Central memory CD8-positive, alpha-beta T cell (primary cell): ENCODE results near the gene COL8A1.
A peak's percentile ranks its signal among the peaks of the same experiment; 100 is the strongest.

Experiments used
- ATAC-seq: fragments of 150-1000 bp; cut with Tn5 transposase; replicated peaks from 2 replicates; pipeline ENCODE4 v1.10.0; 2022; ENCODE audit warnings: mild to moderate bottlenecking, moderate FRiP score, moderate number of reproducible peaks; ENCODE audit not compliant: poor library complexity, severe bottlenecking; ENCODE audit errors: extremely low read depth
- DNase-seq, 2 donors: peaks; one replicate each; pipeline ENCODE4 v3.0.0; 2021; ENCODE audit warnings: low spot score in 2 of 2
- H3K27ac Mint-ChIP-seq: one replicate; pipeline ENCODE4 v1.8.0; 2022; ENCODE audit warnings: low read depth, mild to moderate bottlenecking, moderate library complexity, mixed read lengths
- H3K27me3 Mint-ChIP-seq: one replicate; pipeline ENCODE4 v1.8.0; 2022; ENCODE audit warnings: mixed read lengths
- H3K36me3 Mint-ChIP-seq: one replicate; pipeline ENCODE4 v1.8.0; 2022; ENCODE audit warnings: mild to moderate bottlenecking, moderate library complexity, mixed read lengths; ENCODE audit not compliant: insufficient read depth
- H3K4me1 Mint-ChIP-seq: one replicate; pipeline ENCODE4 v1.8.0; 2022; ENCODE audit warnings: mixed read lengths
- H3K4me3 Mint-ChIP-seq: one replicate; pipeline ENCODE4 v1.8.0; 2022; ENCODE audit warnings: mild to moderate bottlenecking, moderate library complexity, mixed read lengths
- H3K9me3 Mint-ChIP-seq: one replicate; pipeline ENCODE4 v1.8.0; 2022; ENCODE audit warnings: mixed read lengths

The COL8A1 gene

DNA sequence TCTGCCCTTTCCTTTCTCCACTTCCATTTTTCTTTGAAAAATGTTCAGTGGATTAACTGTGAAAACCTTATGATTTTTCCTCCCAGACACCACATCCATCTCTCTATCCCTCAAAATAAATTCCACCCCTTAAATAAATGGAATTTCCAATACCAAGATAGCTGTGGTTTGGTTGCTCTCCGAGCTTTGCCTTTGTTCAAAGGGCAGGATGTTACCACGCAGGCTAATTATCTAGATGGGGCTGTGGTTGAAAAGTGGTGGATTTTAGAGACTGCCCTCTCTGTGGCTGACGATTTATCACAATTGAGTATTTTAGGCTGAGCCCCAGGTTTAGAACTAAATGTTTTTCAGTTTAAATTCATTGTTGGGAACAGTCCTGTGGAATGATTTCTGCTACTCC is 142.4 kb downstream of the COL8A1 start:
- H3K9me3 Mint-ChIP-seq = no peaks in the 10 kb centered on the region
- H3K4me3 Mint-ChIP-seq = no peak overlapping the region
- peaks cover 1% of the 10 kb centered on the region for H3K36me3 Mint-ChIP-seq
- no peak overlapping the region for H3K27ac Mint-ChIP-seq
- DNase-seq (no peak), ATAC-seq (no peak)
- peaks cover 7% of the 10 kb centered on the region for H3K4me1 Mint-ChIP-seq
- peaks cover 62% of the 10 kb centered on the region for H3K27me3 Mint-ChIP-seq

DNA sequence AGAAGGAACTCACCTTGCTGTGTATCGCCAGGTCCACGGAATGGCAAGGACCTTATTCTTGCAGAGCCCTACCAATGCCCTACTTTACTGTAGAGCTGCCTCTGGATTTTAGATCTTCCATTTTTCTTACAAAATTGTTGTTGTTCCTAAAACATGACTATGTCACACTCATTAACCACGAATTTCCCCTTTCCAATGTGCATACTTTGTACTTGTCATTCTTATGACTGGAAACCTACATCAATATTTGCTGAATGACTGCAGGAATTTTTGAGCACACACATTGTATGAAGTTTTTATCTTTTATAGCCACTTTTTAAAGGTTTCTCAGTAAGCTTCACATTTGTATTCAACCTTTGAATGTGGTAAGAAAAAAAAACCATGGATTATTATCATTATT is 143.4 kb downstream of the COL8A1 start:
- DNase-seq = no peak
- Mint-ChIP-seq H3K27ac (no peak overlapping the region), H3K36me3 (peaks cover 1% of the 10 kb centered on the region), H3K4me3 (no peak overlapping the region), H3K4me1 (no peaks in the 10 kb centered on the region), H3K27me3 (peaks cover 52% of the 10 kb centered on the region), H3K9me3 (no peaks in the 10 kb centered on the region)
- no peak for ATAC-seq

DNA sequence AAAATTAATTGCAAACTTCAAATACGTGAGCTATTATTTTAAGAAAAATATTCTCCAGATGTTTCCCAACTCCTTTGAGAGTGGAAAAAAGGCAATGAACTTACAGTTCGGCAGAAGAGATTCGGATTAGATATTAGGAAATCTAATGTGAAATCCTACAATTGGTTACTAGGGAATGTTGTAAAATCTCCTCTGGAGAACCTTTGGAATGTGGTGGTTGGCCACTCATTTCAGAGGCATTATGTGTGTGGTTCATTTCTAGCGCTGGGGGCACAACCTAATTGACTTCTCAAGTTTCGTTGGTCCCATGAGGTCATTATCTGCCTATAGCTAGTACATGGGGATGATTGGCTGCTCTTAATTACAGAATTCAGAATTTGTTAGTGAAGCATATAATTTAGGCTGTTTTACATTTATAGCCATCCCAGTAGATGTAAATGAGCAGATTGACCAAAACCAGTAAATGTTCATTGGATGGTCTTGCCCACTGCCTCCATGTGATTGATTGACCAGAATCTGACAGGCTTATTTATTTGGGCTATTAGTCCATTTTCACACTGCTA is 144.7 kb downstream of the COL8A1 start:
- no peak overlapping the region for H3K4me3 Mint-ChIP-seq
- DNase-seq = no peak
- H3K9me3 Mint-ChIP-seq = no peaks in the 10 kb centered on the region

DNA sequence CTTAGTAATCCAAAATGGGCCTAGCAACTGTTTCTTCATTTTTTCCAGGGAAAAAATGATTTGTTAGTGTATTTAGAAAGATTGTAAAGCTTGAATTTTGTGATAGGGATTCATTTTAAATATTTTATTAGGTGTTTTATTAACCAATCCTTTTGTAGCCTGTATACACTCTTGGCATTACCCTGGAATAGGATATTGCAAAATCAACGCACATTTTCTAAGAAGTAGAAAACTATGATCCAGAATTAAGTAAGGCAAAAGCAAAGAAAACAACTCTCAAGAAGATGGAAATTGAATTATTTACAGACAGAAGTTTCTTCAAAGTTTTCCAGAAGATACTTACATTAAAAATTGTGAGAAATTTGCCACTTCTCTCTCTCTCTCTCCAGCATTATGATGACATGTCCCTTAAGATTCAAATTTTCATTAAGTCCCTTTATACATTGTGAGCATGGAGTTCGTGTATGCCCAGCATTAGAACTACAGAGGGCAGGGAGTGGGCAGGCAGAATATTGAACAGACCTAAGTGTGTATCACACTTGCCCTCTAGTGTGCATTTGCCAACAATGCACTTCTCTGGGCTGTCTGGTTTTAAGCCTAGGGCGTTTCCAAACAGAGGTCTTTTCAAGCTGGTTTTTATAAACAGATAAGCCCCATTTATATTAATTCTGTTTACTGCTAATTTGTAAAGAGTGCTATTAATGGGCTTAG is 150.8 kb downstream of the COL8A1 start:
- no peaks in the 10 kb centered on the region for H3K9me3 Mint-ChIP-seq
- no peak for DNase-seq
- peaks cover 8% of the 10 kb centered on the region for H3K27me3 Mint-ChIP-seq
- H3K27ac Mint-ChIP-seq = no peak overlapping the region
- H3K4me1 Mint-ChIP-seq = no peaks in the 10 kb centered on the region
- no peak overlapping the region for H3K4me3 Mint-ChIP-seq
- ATAC-seq = peak; percentile 64
- no peaks in the 10 kb centered on the region for H3K36me3 Mint-ChIP-seq

More for the DNA sequence above, 144.7 kb downstream of the COL8A1 start:
- Mint-ChIP-seq H3K27ac (no peak overlapping the region), H3K36me3 (no peaks in the 10 kb centered on the region), H3K4me1 (no peaks in the 10 kb centered on the region), H3K27me3 (peaks cover 39% of the 10 kb centered on the region)
- ATAC-seq = no peak

DNA sequence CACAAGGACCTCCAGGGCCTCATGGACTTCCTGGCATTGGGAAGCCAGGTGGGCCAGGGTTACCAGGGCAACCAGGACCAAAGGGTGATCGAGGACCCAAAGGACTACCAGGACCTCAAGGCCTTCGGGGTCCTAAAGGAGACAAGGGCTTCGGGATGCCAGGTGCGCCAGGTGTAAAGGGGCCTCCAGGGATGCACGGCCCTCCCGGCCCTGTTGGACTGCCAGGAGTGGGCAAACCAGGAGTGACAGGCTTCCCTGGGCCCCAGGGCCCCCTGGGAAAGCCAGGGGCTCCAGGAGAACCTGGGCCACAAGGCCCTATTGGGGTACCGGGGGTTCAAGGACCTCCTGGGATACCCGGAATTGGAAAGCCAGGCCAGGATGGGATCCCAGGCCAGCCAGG is 156.1 kb downstream of the COL8A1 start:
- H3K4me3 Mint-ChIP-seq = no peak overlapping the region
- H3K36me3 Mint-ChIP-seq = no peaks in the 10 kb centered on the region
- H3K4me1 Mint-ChIP-seq = no peaks in the 10 kb centered on the region
- peaks cover 8% of the 10 kb centered on the region for H3K27me3 Mint-ChIP-seq
- H3K9me3 Mint-ChIP-seq = no peaks in the 10 kb centered on the region
- DNase-seq = no peak
- no peak overlapping the region for H3K27ac Mint-ChIP-seq
- ATAC-seq = no peak

DNA sequence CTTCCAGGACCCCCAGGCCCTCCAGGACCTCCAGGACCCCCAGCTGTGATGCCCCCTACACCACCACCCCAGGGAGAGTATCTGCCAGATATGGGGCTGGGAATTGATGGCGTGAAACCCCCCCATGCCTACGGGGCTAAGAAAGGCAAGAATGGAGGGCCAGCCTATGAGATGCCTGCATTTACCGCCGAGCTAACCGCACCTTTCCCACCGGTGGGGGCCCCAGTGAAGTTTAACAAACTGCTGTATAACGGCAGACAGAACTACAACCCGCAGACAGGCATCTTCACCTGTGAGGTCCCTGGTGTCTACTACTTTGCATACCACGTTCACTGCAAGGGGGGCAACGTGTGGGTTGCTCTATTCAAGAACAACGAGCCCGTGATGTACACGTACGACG is 157.2 kb downstream of the COL8A1 start:
- no peaks in the 10 kb centered on the region for H3K4me1 Mint-ChIP-seq
- H3K4me3 Mint-ChIP-seq = no peak overlapping the region
- no peak overlapping the region for H3K27ac Mint-ChIP-seq
- H3K27me3 Mint-ChIP-seq = peaks cover 4% of the 10 kb centered on the region
- DNase-seq (no peak), ATAC-seq (no peak)
- no peaks in the 10 kb centered on the region for H3K9me3 Mint-ChIP-seq
- H3K36me3 Mint-ChIP-seq = no peaks in the 10 kb centered on the region

DNA sequence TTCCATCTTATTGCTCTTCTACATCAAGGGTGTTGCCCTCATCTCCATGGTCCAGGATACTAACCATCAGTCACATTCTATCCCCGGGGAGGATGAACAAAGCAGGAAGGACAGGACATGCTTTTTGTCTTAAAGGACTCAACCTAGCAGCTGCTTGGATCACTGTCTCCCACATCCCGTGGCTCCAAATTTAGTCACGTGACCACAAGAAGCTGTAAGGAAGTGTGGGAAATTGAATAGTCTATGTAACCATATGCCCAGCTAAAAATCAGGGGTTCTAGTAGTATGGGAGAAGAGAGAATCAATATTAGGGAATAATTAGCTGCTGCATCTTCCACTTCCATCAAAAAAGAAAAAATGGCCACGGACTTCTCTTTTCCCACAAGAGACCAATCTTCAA is 161.0 kb downstream of the COL8A1 start:
- no peaks in the 10 kb centered on the region for H3K9me3 Mint-ChIP-seq
- H3K27me3 Mint-ChIP-seq = no peaks in the 10 kb centered on the region
- no peaks in the 10 kb centered on the region for H3K36me3 Mint-ChIP-seq
- H3K27ac Mint-ChIP-seq = no peak overlapping the region
- H3K4me3 Mint-ChIP-seq = no peak overlapping the region
- ATAC-seq (no peak), DNase-seq (no peak)
- no peaks in the 10 kb centered on the region for H3K4me1 Mint-ChIP-seq

DNA sequence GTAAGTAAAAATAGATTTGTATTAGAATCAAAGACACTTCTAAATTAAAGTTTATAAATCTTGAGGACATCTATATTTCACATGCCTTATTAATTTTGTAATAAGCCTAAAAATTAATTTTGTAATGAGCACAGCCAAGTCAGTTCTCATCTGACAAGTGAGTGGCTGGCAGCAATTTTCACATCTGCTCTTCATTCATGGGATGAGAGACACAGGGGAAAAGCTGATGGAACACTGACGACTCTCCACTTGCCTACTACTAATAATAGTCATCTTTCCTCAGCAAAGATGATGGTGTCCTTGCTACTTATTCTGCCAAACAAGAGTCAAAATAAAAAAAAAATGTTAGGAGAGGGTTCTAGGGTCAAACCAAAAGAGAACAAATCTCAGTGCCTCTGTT is 164.9 kb downstream of the COL8A1 start:
- Mint-ChIP-seq H3K36me3 (no peaks in the 10 kb centered on the region), H3K4me3 (no peak overlapping the region), H3K9me3 (peaks cover 8% of the 10 kb centered on the region), H3K27ac (no peak overlapping the region), H3K4me1 (no peaks in the 10 kb centered on the region), H3K27me3 (no peaks in the 10 kb centered on the region)
- DNase-seq (no peak), ATAC-seq (no peak)

DNA sequence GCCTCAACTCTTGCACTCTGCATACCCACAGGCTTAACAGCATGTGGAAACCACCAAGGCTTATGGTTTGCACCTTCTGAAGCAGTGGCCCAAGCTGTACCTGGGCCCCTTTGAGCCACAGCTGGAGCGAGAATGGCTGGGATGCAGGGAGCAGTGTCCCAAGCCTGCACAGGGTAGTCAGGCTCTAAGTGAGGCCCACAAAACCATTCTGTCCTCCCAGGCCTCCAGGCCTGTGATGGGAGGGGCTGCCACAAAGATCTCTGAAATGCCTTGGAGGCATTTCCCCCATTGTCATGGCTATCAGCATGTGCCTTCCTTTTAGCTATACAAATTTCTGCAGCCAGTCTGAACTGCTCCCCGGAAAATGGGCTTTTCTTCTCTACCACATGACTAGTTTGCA is 166.8 kb downstream of the COL8A1 start:
- H3K27me3 Mint-ChIP-seq = no peaks in the 10 kb centered on the region
- no peaks in the 10 kb centered on the region for H3K4me1 Mint-ChIP-seq
- no peaks in the 10 kb centered on the region for H3K36me3 Mint-ChIP-seq
- no peak overlapping the region for H3K4me3 Mint-ChIP-seq
- no peak overlapping the region for H3K27ac Mint-ChIP-seq
- ATAC-seq (no peak), DNase-seq (no peak)
- H3K9me3 Mint-ChIP-seq = peaks cover 8% of the 10 kb centered on the region

DNA sequence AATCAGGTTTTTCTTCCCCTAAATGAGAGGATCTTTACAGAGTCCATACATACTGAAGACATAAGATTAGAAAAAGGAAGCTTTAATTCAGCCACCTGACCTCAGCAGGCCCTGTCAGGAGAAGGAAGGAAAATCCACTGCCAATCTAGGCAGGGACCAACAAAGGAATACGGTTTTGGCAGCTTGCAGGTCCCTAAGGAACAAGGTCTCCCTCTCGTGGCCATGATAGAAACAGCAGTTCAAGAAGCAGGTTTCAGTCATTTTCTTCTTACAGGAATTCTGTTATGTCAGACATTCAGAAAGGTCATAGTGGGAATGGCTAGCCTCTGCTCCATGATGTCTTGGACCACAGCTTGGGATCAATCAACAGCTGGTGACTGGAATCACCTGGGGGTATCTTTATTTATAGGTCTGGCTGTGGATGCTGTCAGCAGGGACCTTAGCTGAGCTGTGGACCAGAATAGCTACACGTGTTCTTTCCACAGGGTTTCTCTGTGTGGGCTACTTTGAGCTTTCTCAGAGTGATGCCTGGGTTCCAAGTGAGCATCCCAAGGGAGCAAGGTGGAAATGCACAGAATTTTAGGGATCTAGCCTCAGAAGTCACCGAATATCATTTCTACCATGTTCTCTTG is 169.9 kb downstream of the COL8A1 start:
- Mint-ChIP-seq H3K27me3 (no peaks in the 10 kb centered on the region), H3K36me3 (no peaks in the 10 kb centered on the region), H3K4me1 (no peaks in the 10 kb centered on the region), H3K27ac (no peak overlapping the region), H3K4me3 (no peak overlapping the region), H3K9me3 (peaks cover 8% of the 10 kb centered on the region)
- ATAC-seq (no peak), DNase-seq (no peak)

DNA sequence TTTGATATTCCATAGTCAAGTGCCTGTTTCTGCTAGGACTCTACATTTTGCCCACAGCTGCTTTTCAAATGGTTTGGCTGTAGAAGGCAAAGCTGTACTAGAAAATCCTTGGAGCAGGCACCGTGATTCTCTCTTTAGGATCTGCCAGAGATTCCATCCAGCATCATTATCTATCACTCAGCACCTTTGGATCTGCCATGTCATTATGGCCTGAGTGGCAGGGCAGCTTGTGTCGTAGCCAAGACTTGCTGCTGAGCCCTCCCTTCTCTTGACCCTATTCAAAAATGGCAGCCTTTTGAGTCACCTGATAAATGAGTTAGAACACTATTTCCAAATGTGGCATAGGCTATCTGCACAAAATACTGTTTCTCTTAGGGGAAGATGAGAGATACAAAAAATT is 171.2 kb downstream of the COL8A1 start:
- H3K4me1 Mint-ChIP-seq = no peaks in the 10 kb centered on the region
- H3K27me3 Mint-ChIP-seq = no peaks in the 10 kb centered on the region
- peaks cover 8% of the 10 kb centered on the region for H3K9me3 Mint-ChIP-seq
- no peak for ATAC-seq
- no peak overlapping the region for H3K27ac Mint-ChIP-seq
- no peak for DNase-seq
- no peaks in the 10 kb centered on the region for H3K36me3 Mint-ChIP-seq
- no peak overlapping the region for H3K4me3 Mint-ChIP-seq

DNA sequence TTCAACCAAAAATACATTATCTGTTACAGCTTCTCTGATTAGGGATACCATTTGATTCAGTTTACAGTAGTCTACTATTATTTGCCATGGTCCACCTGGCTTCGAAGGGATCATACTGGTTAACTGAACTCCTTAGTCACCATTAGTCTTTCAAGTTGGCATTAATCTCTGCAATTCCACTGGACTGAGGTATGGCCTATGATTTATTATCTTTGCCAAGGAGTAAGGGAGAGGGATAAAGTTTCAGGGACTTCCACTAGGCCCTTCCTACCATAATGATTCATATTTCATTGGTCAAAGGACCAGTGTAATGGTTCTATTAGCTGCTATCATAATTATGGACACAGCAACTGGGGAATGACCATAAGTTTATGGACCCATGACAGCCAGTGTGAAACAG is 172.0 kb downstream of the COL8A1 start:
- H3K4me1 Mint-ChIP-seq = no peaks in the 10 kb centered on the region
- ATAC-seq (no peak), DNase-seq (no peak)
- no peaks in the 10 kb centered on the region for H3K27me3 Mint-ChIP-seq
- H3K9me3 Mint-ChIP-seq = peaks cover 5% of the 10 kb centered on the region
- H3K36me3 Mint-ChIP-seq = no peaks in the 10 kb centered on the region
- no peak overlapping the region for H3K4me3 Mint-ChIP-seq
- H3K27ac Mint-ChIP-seq = no peak overlapping the region

DNA sequence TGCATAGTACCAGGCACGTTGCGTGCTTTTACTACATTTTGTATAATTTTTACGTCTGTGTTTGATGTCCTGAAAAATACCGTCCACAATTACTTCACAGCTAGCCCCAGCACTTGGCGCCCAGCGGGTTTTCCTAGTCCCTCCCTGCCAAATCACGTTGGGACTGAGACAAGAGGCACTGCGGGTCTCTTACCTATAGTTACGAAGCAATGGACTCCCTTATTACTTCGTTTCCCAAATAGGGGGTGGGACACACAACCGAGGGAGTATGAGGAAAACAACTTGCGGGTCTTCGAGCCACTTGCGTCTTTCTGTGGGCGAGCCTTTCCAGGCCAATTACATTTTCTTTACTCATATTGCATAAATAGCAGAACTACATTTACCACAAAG is 178.6 kb downstream of the COL8A1 start:
- Mint-ChIP-seq H3K36me3 (peaks cover 9% of the 10 kb centered on the region), H3K27ac (peak overlapping the region; percentile 100), H3K27me3 (no peaks in the 10 kb centered on the region), H3K4me3 (peak overlapping the region; percentile 99), H3K9me3 (no peaks in the 10 kb centered on the region), H3K4me1 (peaks cover 44% of the 10 kb centered on the region)
- ATAC-seq (no peak), DNase-seq (peak in 1 of 2 donors; percentile 16)
